ENCODE data around the gene EEF1AKMT3.
"Not testable (repeated sequence)": the region's sequence is repeated elsewhere in the genome, so short reads cannot be mapped to it uniquely, and the experiment has no call there.

The EEF1AKMT3 gene

GRCh38 chr12:57816001-57816854 is 43.8 kb downstream of the EEF1AKMT3 start:
- no peak for DNase-seq (ENCODE audit: low read depth in 2 of 2)

GRCh38 chr12:57816855-57817151 is 44.4 kb downstream of the EEF1AKMT3 start:
- no peak for DNase-seq (ENCODE audit: low read depth in 2 of 2)

GRCh38 chr12:57817261-57817989 is 45.0 kb downstream of the EEF1AKMT3 start:
- no peak for DNase-seq (ENCODE audit: low read depth in 2 of 2)

- DNase-seq (ENCODE audit: low read depth in 2 of 2) = not testable (repeated sequence)
Measured at GRCh38 chr12:57817990-57818331, 45.5 kb downstream of the EEF1AKMT3 start.

- not testable (repeated sequence) for DNase-seq (ENCODE audit: low read depth in 2 of 2)
Measured at GRCh38 chr12:57820119-57820518, 47.7 kb downstream of the EEF1AKMT3 start.

- not testable (repeated sequence) for DNase-seq (ENCODE audit: low read depth in 2 of 2)
Measured at GRCh38 chr12:57821015-57821414, 48.6 kb downstream of the EEF1AKMT3 start.

GRCh38 chr12:57821474-57822214 is 49.2 kb downstream of the EEF1AKMT3 start:
- DNase-seq (ENCODE audit: low read depth in 2 of 2) = no peak

- DNase-seq (ENCODE audit: low read depth in 2 of 2) = no peak
Measured at GRCh38 chr12:57822392-57823130, 50.1 kb downstream of the EEF1AKMT3 start.

GRCh38 chr12:57823131-57823907 is 50.9 kb downstream of the EEF1AKMT3 start:
- DNase-seq (ENCODE audit: low read depth in 2 of 2) = no peak

- no peak for DNase-seq (ENCODE audit: low read depth in 2 of 2)
Measured at GRCh38 chr12:57823908-57824640, 51.7 kb downstream of the EEF1AKMT3 start.

- DNase-seq (ENCODE audit: low read depth in 2 of 2) = no peak
Measured at GRCh38 chr12:57825451-57825850, 53.0 kb downstream of the EEF1AKMT3 start.

- DNase-seq (ENCODE audit: low read depth in 2 of 2) = no peak
Measured at GRCh38 chr12:57826400-57826799, 54.0 kb downstream of the EEF1AKMT3 start.

- no peak for DNase-seq (ENCODE audit: low read depth in 2 of 2)
Measured at GRCh38 chr12:57826966-57827365, 54.6 kb downstream of the EEF1AKMT3 start.

- DNase-seq (ENCODE audit: low read depth in 2 of 2) = no peak
Measured at GRCh38 chr12:57829025-57829777, 56.8 kb downstream of the EEF1AKMT3 start.

GRCh38 chr12:57830393-57830792 is 58.0 kb downstream of the EEF1AKMT3 start:
- DNase-seq (ENCODE audit: low read depth in 2 of 2) = no peak
